ENCODE data around the gene LIX1. TPM values are rescaled to one million over a fixed set of nuclear protein-coding genes. Genes with fewer than 3 reads are reported as not detected.
"Not testable (repeated sequence)": the region's sequence is repeated elsewhere in the genome, so short reads cannot be mapped to it uniquely, and the experiment has no call there.

Gene LIX1
- total RNA-seq (under 1 TPM in 1 of 9 donors, not detected in 8; 0.33 TPM), polyA plus RNA-seq (under 1 TPM in 2 of 3 donors, not detected in 1; 0.03 to 0.18 TPM)
- long read RNA-seq, donor 1 = 0 reads
- long read RNA-seq, donor 2 = 0 reads
- long read RNA-seq, donor 3 = 0 reads
- long read RNA-seq, donor 4 = 0 reads
- long read RNA-seq, donor 5 = 0 reads
- long read RNA-seq, donor 6 = 0 reads
- long read RNA-seq, donor 7, full-length matches to known transcripts = 1 of 1 reads
- long read RNA-seq, donor 7, partial matches to known transcripts = 0 of 1 reads
- long read RNA-seq, donor 7, other reads (novel, unspliced or antisense) = 0 of 1 reads
- long read RNA-seq, donor 8 = 0 reads
- long read RNA-seq, donor 9 = 0 reads
- long read RNA-seq, donor 10 = 0 reads

DNA sequence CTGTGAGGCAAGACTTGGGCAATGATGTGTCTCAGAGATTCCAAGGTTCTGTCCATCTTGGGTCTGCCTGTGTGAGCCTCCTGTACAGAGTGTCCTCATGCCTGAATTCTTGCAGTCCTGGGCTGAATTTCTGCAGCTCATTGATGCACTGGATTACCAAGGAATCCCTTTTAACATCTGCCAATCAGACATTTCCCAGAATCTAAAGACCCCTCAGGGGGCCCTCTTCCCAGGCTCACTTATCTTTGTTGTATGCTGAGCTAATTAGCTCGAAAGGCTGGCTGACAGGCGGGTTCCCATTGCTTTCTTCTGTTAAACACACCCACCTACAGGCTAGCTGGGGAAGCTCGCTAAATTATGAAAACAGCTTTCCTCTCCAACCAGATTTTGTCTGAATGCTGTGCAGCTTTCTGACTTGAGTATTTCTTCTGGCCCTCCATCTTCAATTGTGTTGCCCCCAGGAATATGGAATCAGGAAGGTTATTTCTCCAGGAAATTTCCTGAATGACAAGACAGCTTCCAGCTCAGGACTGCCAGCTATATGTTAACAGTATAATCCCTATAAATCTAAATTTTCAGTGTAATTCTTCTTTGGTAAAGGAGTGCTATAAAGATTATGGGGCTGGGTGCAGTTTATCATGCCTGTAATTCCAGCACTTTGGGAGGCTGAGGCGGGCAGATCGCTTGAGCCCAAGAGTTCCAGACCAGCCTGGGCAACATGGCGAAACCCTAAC lies at the start of gene LIX1:
TSS of gene LIX1 (minus strand) at position 91 of the 734 bp plus-strand sequence. CDS start at position 56, 35 bp downstream.
- Histone ChIP-seq H3K4me1 (replicated peaks in 1 of 2) (no peaks in the 10 kb centered on the region), H3K36me3 (replicated peaks in 1 of 2) (no peaks in the 10 kb centered on the region), H3K27ac (no peak within 1 kb of the TSS), H3K9me3 (replicated peaks in 1 of 3) (no peaks in the 10 kb centered on the region), H3K4me3 (no peak within 1 kb of the TSS), H3K27me3 (no peaks in the 10 kb centered on the region)
- intact Hi-C loops (cut with DNase I) = no loop called here
- WGBS, 4 donors = 47 to 53% (median 48%) methylated on average over 6 of the region's 6 CpGs
- TF ChIP-seq, protein P1, sequence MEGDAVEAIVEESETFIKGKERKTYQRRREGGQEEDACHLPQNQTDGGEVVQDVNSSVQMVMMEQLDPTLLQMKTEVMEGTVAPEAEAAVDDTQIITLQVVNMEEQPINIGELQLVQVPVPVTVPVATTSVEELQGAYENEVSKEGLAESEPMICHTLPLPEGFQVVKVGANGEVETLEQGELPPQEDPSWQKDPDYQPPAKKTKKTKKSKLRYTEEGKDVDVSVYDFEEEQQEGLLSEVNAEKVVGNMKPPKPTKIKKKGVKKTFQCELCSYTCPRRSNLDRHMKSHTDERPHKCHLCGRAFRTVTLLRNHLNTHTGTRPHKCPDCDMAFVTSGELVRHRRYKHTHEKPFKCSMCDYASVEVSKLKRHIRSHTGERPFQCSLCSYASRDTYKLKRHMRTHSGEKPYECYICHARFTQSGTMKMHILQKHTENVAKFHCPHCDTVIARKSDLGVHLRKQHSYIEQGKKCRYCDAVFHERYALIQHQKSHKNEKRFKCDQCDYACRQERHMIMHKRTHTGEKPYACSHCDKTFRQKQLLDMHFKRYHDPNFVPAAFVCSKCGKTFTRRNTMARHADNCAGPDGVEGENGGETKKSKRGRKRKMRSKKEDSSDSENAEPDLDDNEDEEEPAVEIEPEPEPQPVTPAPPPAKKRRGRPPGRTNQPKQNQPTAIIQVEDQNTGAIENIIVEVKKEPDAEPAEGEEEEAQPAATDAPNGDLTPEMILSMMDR (IDR thresholded peaks at IDR 0.05) = peak in 5 of 6 experiments; percentile 21 to 52 (median 35)
- TF ChIP-seq POLR2A (IDR thresholded peaks at IDR 0.05) = no peak
- peak in 5 of 7 donors; percentile 18 to 63 (median 31) for DNase-seq

DNA sequence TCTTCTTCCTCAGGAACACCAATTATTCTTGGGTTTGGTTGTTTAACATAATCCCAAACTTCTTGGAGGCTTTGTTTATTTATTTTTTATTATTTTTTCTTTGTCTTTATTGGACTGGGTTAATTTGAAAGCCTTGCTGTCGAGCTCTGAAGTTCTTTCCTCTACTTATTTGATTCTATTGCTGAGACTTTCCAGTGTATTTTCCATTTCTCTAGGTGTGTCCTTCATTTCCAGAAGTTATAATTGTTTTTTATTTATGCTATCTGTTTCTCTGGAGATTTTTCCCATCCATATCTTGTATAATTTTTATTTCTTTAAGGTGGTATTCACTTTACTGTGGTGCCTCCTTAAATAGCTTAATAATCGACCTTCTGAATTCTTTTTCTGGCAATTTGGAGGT lies 49.5 kb upstream of the LIX1 start:
- WGBS, 4 donors = 79 to 83% (median 81%) methylated on average over 2 of the region's 2 CpGs
- TF ChIP-seq, protein P1 (IDR thresholded peaks at IDR 0.05) = no peak
- no peak for TF ChIP-seq POLR2A (IDR thresholded peaks at IDR 0.05)
- Histone ChIP-seq H3K27me3 (no peaks in the 10 kb centered on the region), H3K9me3 (replicated peaks in 1 of 3) (no peaks in the 10 kb centered on the region), H3K4me3 (no peak overlapping the region), H3K27ac (no peak overlapping the region), H3K4me1 (replicated peaks in 1 of 2) (no peaks in the 10 kb centered on the region), H3K36me3 (replicated peaks in 1 of 2) (no peaks in the 10 kb centered on the region)
- DNase-seq = no peak
- intact Hi-C loops (cut with DNase I) = no loop called here

DNA sequence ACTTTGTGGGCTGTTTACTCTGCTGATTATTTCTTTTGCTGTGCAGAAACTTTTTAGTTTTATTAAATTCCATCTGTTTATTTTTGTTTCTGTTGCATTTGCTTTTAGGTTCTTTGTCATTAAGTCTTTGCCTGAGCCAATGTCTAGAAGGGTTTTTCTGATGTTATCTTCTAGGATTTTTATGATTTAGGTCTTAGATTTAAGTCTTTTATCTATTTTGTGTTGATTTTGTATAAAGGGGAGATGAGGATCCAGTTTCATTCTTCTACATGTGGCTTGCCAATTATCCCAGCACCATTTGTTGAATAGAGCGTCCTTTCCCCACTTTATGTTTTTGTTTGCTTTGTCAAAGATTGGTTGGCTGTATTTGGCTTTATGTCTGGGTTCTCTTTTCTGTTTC lies 47.1 kb upstream of the LIX1 start:
- intact Hi-C loops (cut with DNase I); H3K4me3 ChIP-seq; H3K36me3 ChIP-seq (replicated peaks in 1 of 2); DNase-seq; H3K27ac ChIP-seq; H3K4me1 ChIP-seq (replicated peaks in 1 of 2); H3K9me3 ChIP-seq (replicated peaks in 1 of 3); H3K27me3 ChIP-seq: not testable (repeated sequence)
- 89 to 97% (median 97%) methylated on average over 1 of the region's 1 CpG for WGBS, 4 donors

DNA sequence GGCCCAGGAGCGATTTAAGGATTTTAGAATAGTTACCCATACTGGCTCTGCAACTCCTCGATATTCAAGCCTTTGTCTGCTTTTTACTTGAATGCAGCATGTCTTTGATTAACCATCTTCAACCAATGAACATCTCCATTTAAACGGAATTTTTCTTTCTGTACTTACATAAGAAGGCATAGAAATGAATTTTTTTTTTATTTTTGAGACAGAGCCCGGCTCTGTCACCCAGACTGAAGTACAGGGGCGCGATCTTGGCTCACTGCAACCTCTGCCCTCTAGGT lies 41.5 kb upstream of the LIX1 start:
- no peak for DNase-seq
- Histone ChIP-seq H3K36me3 (replicated peaks in 1 of 2) (peaks cover 0 to 2% of the 10 kb centered on the region in 2 donors), H3K27me3 (no peaks in the 10 kb centered on the region), H3K27ac (peak overlapping the region in 4 of 5 donors; percentile 81 to 97 (median 94)), H3K4me1 (replicated peaks in 1 of 2) (peaks cover 4 to 12% of the 10 kb centered on the region in 2 donors), H3K4me3 (peak overlapping the region in 3 of 4 donors; percentile 26 to 94 (median 89)), H3K9me3 (replicated peaks in 1 of 3) (no peaks in the 10 kb centered on the region)
- TF ChIP-seq, protein P1 (IDR thresholded peaks at IDR 0.05) = no peak
- no peak for TF ChIP-seq POLR2A (IDR thresholded peaks at IDR 0.05)
- intact Hi-C loops (cut with DNase I) = no loop called here
- WGBS, 4 donors = 37 to 56% (median 43%) methylated on average over 6 of the region's 6 CpGs

Data from adrenal gland (tissue), 19 donors.